GM18867 (cell line): ENCODE results near the gene PHF5A.
"Not testable (repeated sequence)": the region's sequence is repeated elsewhere in the genome, so short reads cannot be mapped to it uniquely, and the experiment has no call there.

Experiments
- ATAC-seq: cut with Tn5 transposase; IDR thresholded peaks from one replicate; pipeline ENCODE4 v1.9.1; 2021; ENCODE audit warnings: mild to moderate bottlenecking, moderate library complexity; ENCODE audit not compliant: unreplicated experiment

PHF5A gene

GRCh38 chr22:41488596-41489385, 20.3 kb upstream of the PHF5A start:
- ATAC-seq, result no peak

DNA sequence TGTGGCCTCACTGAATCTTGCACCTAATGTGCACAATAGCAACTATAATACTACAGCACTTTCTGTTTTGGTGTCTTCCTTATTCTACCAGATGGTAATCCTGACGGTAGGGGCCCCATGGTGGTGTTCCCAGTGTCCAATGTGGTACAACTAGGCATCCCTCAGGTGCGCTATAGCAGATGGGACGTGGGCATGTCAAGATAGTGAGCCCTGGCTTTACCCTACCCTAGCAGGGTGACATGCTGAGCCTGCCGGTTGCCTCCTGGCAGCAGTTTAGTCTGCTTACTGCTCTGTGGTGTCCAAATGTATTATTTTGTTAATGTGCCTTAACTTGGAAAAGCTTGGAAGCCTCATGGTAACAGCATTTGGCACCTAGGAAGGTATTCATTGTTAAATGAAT, 19.6 kb upstream of the PHF5A start:
- no peak for ATAC-seq

- no peak for ATAC-seq
Measured at GRCh38 chr22:41487037-41487935, 18.8 kb upstream of the PHF5A start.

- ATAC-seq, result no peak
Measured at GRCh38 chr22:41485033-41485432, 16.5 kb upstream of the PHF5A start.

DNA sequence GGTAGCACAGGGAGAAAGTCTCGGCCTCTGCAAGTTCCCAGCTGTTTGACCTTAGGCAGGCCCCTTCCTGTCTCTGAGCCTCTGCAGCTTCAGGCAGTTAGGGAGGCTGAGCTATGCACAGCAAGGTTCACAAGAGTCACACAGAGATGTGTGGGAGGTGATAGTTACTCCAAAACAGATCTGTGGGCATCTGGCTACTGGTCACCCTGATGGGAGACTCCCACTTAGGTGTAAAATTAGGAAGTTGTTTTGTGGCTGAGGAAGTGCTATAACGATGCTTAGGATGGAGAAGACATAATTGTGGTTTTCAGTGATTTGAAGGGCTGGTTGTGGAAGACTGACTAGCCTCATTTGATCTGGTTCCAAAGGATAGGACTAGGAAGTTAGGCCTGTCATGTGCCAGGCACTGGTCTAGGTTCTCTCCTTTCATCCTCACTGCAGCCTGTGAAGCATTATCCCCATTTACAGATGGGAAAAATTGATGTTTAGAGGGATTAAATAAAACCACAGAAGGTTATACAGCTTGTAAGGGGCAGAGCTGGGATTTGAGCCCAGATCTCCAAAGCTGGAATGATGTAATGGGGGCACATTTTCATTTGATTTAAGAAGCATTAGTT, 13.9 kb upstream of the PHF5A start:
- no peak for ATAC-seq

DNA sequence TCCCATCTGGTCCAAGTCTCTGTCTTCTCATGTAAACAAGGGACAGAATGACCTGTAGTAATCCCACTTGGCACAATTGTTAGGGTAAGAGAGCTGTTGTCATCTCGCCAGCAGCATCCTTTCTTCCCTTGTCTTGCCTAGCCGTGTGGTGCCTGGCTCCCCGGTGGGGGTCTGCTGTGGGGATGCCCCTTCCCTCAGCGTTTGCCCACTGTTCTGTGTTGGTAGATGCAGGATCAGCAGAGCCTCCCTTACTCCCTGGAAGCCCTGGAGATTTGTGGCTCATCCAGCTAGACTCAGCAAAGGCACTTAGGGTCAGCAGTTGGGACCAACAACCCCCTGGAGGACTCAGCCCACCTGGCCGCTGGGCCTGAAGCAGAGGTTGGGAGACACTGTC, 13.4 kb upstream of the PHF5A start:
- no peak for ATAC-seq

- ATAC-seq, result no peak
Measured at GRCh38 chr22:41481131-41481830, 12.8 kb upstream of the PHF5A start.

- no peak for ATAC-seq
Measured at GRCh38 chr22:41480397-41480735, 11.9 kb upstream of the PHF5A start.

GRCh38 chr22:41479671-41480396, 11.3 kb upstream of the PHF5A start:
- no peak for ATAC-seq

GRCh38 chr22:41478891-41479521, 10.5 kb upstream of the PHF5A start:
- no peak for ATAC-seq

DNA sequence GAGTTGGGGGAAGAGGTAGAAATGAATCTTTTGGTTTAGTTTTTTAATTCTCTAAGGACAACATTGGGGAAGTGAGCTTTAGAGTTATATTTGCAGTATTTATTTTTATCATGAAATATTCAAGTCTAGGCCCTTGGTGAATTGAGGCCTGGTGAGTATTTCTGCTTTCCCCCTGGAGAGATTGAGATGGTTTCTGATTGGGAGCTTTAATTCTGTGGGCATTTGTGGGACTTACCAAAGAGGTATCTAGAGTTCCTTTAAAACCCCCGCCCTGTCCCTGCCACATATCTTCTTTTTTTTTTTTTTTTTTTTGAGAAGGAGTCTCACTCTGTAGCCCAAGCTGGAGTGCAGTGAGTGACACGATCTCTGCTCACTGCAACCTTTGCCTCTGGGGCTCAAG, 10.0 kb upstream of the PHF5A start:
- no peak for ATAC-seq

DNA sequence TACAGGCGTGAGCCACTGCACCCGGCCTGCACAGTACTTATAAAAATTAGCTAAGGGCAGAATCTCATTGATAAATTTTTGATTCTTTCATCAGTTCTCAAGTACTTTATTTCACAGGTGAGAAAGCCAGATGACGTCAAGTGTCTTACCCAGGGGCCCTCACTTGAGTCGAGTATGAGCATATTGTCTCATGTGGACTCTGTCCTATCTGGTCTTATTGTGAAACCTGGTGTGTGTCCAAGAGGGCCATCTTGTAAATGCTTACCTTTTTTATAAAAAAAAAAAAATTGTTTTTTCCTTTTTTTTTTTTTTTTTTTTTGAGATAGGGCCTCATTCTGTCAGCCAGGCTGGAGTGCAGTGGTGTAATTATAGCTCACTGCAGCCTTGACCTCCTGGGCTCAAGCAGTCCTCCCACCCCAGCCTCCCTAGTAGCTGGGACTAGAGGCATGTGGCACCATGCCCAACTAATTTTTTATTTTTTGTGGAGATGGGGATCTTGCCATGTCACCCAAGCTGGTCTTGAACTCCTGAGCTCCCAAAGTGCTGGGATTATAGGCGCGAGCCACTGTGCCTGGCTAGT, 6.5 kb upstream of the PHF5A start:
- ATAC-seq, result no peak

DNA sequence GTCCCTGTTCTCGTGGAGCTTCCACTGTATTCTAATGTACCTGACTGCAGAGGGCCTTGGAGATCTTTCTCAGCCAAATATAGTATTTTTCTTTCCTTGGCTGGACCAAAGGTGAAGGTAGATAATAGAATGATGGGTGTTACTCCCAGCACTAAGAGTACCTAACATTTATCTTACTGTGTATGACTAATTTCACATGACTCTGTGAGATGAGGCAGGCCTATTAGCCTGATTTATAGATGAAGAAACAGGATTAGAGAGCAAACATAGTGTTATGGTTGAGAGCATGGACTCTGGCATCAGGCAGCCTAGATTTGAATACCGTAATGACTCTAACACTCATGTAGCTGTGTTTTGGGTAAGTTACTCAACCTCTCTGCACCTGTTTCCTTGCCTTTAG, 3.1 kb upstream of the PHF5A start:
- ATAC-seq, result no peak

DNA sequence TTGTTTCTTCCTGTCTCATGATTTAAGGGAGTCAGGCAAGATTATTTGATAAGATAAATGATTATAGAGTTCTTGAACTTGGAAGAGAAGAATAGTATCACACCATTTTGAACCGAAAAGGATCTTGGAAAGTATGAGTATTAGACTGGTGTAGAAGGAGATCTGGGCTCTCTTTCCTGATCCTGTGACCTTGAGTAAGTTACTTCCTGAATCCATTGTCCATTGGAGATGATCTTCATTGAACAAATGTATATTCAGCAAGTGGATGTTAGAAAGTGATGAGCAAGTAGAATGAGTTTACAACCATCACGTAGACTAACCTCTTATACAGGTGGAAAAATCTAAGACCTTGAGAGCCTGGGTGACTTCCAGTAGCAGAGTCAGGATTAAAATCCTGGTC, 2.4 kb upstream of the PHF5A start:
- ATAC-seq, result no peak

DNA sequence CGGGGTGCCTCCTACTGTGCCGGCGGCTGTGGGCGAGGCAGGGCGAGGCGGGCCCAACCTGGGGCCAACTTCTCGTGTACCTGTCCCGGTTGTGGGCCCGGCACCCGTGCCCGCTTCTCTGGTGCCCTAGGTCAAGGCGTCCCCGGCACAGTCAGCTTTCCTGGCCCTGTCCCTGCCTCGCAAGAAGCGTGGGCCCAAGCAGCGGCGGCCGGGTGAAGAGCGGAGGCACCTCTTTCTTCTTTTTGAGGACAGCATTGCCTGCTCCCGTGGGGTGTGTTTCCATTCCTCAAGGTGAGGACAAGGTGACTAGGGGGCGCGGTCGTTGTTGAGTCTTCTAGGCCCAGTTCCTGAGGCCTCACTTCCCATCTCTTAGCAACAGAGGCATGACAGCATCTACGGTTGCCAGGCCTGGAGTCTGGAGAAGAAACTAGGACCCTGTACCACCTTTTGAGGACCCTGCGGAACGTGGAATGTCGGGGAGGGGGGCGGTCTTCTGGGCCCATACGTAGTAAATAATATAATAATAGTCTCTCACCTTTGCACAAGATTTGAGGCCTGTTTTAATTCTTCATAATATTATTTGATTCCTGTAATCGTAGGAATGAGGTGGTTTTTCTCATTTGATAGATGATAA, 843 bp upstream of the PHF5A start:
- peak; percentile 3 for ATAC-seq

- ATAC-seq, result no peak
Measured at GRCh38 chr22:41461901-41462300, 6.6 kb downstream of the PHF5A start.

DNA sequence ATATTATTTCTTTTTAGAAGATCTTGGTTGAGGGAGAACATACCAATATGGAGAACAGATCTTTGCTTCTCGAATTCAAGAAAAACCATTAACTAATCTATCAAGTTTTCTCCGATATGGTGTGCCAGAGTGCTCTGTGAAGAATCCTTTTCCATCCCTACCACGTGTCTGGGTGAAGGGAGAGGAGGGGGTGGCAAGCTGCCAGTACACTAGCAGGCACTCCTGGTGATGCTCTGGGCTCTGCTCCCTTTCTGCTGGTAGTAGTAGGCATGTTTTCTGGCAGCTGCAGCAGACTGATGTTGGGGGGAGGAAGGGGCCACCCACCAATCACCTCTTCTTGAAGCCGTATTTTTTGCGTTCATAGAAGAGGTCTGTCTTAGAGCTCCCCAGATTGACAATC, 8.4 kb downstream of the PHF5A start:
- not testable (repeated sequence) for ATAC-seq

DNA sequence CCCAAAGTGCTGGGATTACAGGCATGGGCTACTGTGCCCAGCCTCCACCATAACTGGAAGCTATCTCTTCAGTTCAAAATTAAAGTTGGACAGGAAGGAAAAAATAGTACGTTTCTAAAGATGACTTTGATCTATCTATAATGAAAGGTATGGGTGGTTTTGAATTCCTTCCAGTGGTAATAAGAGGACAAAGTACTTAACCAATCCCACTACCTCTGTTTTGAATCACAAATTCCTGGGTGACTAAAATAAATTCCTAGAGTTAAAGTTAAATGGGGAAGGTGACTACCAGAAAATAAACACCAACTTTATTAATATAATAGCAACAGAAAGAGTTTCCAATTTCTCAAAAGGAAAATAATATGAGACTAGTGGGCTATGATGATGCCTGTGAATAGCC, 9.1 kb downstream of the PHF5A start:
- ATAC-seq, result no peak

- no peak for ATAC-seq
Measured at GRCh38 chr22:41458161-41458728, 10.2 kb downstream of the PHF5A start.
